Left hindlimb (tissue), 1 donor: Measurements from ENCODE around the gene ARSG.

Experiments used
- DNase-seq: peaks from one replicate; pipeline ENCODE4 v3.0.0-alpha.2; 2018

Gene ARSG

DNA sequence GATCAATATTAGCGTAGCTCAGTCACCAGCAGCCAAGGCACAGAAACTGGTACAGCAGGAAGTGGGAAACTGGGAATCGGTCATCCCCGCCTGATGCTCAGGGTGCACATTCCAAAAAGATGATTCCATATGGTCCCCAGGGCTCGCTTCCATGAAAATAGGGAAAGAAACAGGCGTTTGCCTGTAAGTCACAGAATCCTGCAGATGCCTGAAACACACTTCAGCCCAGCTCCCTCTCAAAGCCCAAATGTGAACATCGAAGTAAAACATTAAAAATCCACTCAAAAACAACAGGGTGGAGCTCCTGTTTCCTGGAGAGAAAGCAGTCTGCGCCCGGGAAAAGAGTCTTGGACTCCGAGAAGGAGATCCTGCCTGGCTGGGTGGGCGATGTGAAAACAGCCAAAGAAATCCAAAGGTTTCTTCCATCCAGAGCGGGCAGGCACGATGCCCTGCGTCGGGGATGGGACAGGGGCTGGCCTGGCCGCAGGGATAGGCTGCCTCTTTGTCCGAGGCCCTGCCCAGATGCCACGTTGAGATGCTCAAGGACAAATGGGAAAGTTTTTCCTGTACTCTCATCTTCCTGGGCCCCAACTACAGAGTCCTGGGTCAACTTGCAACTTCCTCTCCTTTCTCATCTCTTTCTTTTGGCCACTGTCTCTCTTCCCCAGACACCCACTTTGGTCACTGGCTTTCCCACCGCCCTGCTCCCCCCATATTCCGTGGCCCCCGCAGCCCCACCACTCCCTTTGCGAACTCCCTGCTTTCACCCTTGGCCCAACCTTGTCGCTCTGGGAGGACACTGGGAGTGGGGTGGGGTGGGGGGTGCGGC, 165.3 kb downstream of the ARSG start:
- DNase-seq = peak; percentile 89

GRCh38 chr17:68457168-68457538, 165.9 kb downstream of the ARSG start, which contains the start of gene WIPI1:
TSS of gene WIPI1 (minus strand) at chr17:68457496. CDS start at chr17:68457421, 75 bp downstream.
- no peak for DNase-seq

DNA sequence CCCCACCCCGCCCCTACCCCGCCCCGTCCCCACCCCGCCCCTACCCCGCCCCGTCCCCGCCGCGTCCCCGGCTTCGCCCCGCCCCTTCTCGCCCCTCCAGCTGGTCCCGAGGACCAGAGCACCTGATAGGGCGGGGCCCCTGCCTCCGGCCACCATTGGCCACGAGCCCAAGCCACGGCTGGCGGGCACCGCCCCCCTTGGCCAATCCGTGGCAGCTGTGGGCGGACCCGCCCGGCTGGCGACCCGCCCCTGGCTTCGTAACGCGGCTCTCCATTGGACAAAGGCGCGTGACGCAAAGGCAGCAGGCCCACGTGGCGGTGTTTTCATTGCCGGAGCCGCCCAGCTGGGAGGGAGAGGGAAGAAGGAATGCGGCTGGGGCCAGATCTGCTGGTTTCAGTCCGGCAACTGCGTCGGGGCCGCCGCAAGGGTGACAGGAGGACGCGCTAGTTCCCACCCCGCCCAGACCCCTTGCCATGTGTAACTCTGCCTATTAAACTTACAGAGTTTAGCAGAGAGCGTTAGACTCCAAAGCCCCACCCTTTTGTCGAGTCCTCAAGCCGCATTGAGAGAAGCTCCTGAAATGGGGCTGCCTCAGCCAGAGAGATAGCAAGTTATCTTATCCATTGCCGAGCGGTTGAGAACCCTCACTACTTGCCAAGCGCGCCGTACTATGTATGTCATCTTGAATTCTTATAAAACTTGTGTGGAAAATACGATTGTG, 166.4 kb downstream of the ARSG start:
- DNase-seq = peak; percentile 99

DNA sequence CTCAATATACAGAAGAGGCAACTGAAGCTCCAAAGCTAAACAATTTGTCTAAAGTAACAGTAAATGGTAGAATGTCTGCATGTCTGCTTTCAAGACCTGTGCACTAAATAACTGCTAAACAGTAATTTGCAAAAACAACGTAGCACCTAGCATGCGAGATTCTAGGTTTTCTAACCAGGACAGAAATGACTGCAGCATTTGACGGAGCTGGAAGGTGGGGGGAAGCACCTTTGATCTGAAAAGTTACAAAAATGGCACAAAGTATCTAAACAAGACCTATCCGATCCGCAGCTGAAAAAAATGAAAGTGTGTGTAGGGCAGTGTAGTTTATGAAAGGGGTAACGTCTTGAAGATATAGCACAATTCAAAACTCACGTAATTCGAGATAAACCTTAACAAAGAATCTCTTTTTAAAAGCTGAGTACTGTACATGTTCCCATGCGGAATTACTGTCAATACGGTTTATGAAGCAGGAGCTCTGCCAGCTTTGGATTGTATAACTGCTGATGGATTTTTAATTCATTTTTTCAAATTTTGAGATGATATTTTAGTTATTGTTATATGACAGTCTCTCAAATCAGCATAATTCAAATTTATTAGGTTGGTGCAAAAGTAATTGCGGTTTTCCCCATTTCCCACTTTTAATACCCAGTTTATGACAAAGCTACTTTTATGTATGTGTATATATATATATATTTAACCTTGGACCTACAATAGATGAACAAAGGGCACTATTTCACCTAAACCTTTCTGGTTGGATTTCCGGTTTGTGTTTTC, 167.2 kb downstream of the ARSG start:
- DNase-seq = no peak

DNA sequence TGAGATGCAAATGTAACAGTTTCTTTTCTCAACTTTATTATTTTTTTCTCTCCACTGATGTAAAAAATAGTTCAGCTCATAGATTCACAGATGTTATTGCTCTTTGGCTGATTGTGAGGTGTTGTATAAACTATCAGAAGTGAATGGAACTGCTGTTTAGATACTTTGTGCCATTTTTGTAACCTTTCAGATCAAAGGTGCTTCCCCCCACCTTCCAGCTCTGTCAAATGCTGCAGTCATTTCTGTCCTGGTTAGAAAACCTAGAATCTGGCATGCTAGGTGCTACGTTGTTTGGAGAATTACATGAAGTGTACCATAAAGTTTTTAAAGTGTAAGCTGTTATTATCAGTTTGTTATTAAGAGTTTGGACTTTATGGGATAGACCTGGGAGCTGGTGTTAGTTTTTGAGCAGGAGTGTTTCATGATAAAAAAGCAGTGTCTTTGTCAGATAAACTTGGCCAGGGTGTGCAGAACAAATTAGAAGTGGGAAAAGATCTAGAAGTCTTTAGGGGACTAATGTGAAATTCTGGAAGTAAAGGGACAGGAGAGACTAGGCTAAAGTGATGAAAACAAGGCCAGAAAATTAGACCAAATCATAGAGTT, 167.8 kb downstream of the ARSG start:
- no peak for DNase-seq

GRCh38 chr17:68460146-68460545, 168.9 kb downstream of the ARSG start:
- no peak for DNase-seq

GRCh38 chr17:68460715-68461114, 169.4 kb downstream of the ARSG start:
- DNase-seq = no peak

DNA sequence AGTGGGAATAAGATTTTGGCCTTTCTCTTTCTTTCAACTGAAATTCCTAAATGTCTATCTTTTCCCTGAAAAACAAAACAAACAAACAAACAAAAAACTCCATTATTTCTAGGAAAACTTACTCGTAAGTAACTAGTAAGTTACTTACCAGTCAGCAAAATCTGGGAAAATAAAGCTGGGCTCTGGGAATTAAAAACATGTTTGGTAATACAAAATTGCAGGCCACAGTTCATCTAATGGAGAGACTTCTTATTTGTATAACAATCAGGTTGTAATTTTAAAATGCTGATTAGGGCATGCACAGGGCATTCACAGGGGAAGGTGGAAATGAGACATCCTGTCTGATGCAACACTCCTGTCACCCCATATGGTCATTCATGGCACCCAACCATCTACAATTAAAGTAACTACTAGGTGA, 169.8 kb downstream of the ARSG start:
- no peak for DNase-seq

DNA sequence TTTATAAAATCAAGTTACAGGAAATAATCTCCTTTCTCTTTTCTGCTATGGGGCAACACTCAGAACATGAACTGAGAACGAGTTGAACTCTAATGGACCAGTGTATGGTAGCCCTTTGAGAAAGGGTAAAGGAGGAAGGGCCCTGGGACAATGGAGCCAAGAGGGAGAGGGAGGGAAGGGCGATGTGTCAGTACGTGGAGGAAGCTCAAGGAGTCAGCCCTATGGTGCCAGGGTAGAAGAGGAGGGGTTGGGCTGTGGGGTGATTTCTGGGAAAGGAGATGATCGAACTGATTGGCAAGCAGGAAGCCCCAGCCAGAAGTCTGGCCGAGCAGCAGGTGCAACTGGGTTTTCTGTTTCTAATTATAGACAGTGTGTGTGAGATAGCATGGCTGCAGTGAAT, 170.3 kb downstream of the ARSG start:
- DNase-seq = no peak

GRCh38 chr17:68462381-68463210, 171.3 kb downstream of the ARSG start:
- peak; percentile 62 for DNase-seq

GRCh38 chr17:68463211-68464019, 172.1 kb downstream of the ARSG start:
- DNase-seq = no peak

DNA sequence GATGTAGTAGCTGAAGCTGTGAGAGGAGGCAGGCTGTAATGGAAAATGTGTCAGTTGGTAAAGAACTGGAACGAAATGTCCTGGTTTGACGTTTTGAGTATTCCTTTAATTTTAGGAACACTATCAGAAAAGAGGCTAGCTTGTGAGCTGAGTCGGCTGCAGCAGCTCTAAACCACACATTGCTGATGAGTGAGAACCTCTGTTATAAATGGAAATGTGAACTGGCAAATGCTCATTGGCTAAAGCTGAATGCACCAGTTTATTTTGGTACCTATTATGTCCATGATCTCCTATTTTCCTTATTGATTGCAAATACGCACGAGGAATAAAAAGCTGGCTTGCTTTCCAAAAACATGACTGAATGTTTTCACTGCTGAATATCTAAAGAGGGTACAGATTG, 177.0 kb downstream of the ARSG start:
- DNase-seq = no peak

GRCh38 chr17:68468788-68469187, 177.5 kb downstream of the ARSG start:
- no peak for DNase-seq
